Tibial artery (tissue), 4 donors: ENCODE results near the gene ARL15.

Source experiments
- DNase-seq, 2 donors: peaks; one replicate each; pipeline ENCODE4 v3.0.0-alpha.2; 2019
- H3K27ac ChIP-seq, 2 donors: fragments of 200-600 bp; sonication (generic) in 1 of 2; 1 replicate in 1 of 2; 2 replicates in 1 of 2; pipeline ENCODE4 v1.5.1; 2018 to 2019; ENCODE audit warnings: mild to moderate bottlenecking in 1 of 2
- H3K27me3 ChIP-seq, 2 donors: fragments of 200-600 bp; sonication (generic) in 1 of 2; one replicate each; pipeline versions ENCODE4 v1.5.1 to v1.6.0; 2016 to 2019
- H3K36me3 ChIP-seq, 3 donors: fragments of 200-600 bp; sonication (generic) in 2 of 3; one replicate each; pipeline ENCODE4 v1.5.1; 2016 to 2019; ENCODE audit warnings: mild to moderate bottlenecking in 2 of 3
- H3K4me1 ChIP-seq, 4 donors: fragments of 200-600 bp; sonication (generic) in 2 of 4; 1 replicate in 3 of 4; 2 replicates in 1 of 4; pipeline ENCODE4 v1.5.1; 2016 to 2019
- H3K4me3 ChIP-seq, 2 donors: fragments of 200-600 bp; sonication (generic) in 1 of 2; 1 replicate in 1 of 2; 2 replicates in 1 of 2; pipeline ENCODE4 v1.5.1; 2018 to 2019; ENCODE audit warnings: mild to moderate bottlenecking in 2 of 2
- H3K9me3 ChIP-seq, 3 donors: fragments of 200-600 bp; sonication (generic) in 1 of 3; one replicate each; pipeline ENCODE4 v1.5.1; 2016 to 2019
- CTCF ChIP-seq, 2 experiments: fragments of 200-600 bp in 1 of 2; fragments of 450-650 bp in 1 of 2; IDR thresholded peaks; one replicate each; pipeline ENCODE4 v1.5.1; 2017 to 2019; ENCODE audit warnings: antibody characterized with exemption in 2 of 2, mild to moderate bottlenecking in 1 of 2, moderate library complexity in 1 of 2
- intact Hi-C: fragments of 100-400 bp; cut with DNase I; formaldehyde crosslinking; loops from one replicate; pipeline ENCODE4 v1.15.0; 2023; ENCODE audit warnings: low total_unique reads

The ARL15 gene

GRCh38 chr5:54305737-54306136 is 4.6 kb downstream of the ARL15 start:
- Histone ChIP-seq H3K27ac (no peak overlapping the region), H3K4me3 (no peak overlapping the region), H3K36me3 (no peaks in the 10 kb centered on the region), H3K9me3 (no peaks in the 10 kb centered on the region), H3K4me1 (peaks cover 0 to 13% (median 6%) of the 10 kb centered on the region in 4 donors), H3K27me3 (no peaks in the 10 kb centered on the region)
- no peak for TF ChIP-seq CTCF (IDR thresholded peaks at IDR 0.05)
- intact Hi-C loops: no loop called here
- DNase-seq: no peak

- H3K4me3 ChIP-seq: no peak overlapping the region
- no peak overlapping the region for H3K27ac ChIP-seq
- no peak for DNase-seq
- intact Hi-C loops: no loop called here
- H3K27me3 ChIP-seq: no peaks in the 10 kb centered on the region
- peaks cover 0 to 10% (median 1%) of the 10 kb centered on the region in 4 donors for H3K4me1 ChIP-seq
- H3K9me3 ChIP-seq: no peaks in the 10 kb centered on the region
- H3K36me3 ChIP-seq: no peaks in the 10 kb centered on the region
- TF ChIP-seq CTCF (IDR thresholded peaks at IDR 0.05): no peak
These were observed 6.3 kb downstream of the ARL15 start for GRCh38 chr5:54304040-54304439.

GRCh38 chr5:54302267-54302687 is 8.1 kb downstream of the ARL15 start:
- H3K27ac ChIP-seq: no peak overlapping the region
- H3K4me3 ChIP-seq: no peak overlapping the region
- H3K27me3 ChIP-seq: no peaks in the 10 kb centered on the region
- no peaks in the 10 kb centered on the region for H3K36me3 ChIP-seq
- DNase-seq: no peak
- H3K4me1 ChIP-seq: peaks cover 0 to 3% (median 0%) of the 10 kb centered on the region in 4 donors
- no peaks in the 10 kb centered on the region for H3K9me3 ChIP-seq
- TF ChIP-seq CTCF (IDR thresholded peaks at IDR 0.05): no peak
- intact Hi-C loops: no loop called here

DNA sequence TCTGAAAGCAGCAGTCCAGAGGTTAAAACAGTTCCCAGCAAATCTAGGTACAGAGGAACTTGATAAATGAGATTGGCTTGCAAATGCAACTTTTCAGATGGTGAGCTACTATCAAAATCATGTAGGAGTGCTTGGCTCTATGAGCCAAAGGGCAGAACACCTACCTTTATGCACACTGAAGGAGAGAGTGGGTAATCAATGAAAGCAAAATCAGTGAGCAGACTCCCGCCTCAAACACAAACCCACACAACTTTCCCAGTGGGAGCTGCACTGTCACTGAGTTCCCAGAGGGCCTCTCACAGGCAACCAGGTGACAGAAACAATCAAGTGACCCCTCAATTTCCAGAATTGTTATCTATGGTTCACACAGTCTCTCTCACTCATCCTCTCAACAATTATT is 8.5 kb downstream of the ARL15 start:
- Histone ChIP-seq H3K9me3 (no peaks in the 10 kb centered on the region), H3K27me3 (no peaks in the 10 kb centered on the region), H3K4me1 (peaks cover 0 to 3% (median 0%) of the 10 kb centered on the region in 4 donors), H3K36me3 (no peaks in the 10 kb centered on the region), H3K27ac (no peak overlapping the region), H3K4me3 (no peak overlapping the region)
- intact Hi-C loops: no loop called here
- DNase-seq: no peak
- TF ChIP-seq CTCF (IDR thresholded peaks at IDR 0.05): no peak

DNA sequence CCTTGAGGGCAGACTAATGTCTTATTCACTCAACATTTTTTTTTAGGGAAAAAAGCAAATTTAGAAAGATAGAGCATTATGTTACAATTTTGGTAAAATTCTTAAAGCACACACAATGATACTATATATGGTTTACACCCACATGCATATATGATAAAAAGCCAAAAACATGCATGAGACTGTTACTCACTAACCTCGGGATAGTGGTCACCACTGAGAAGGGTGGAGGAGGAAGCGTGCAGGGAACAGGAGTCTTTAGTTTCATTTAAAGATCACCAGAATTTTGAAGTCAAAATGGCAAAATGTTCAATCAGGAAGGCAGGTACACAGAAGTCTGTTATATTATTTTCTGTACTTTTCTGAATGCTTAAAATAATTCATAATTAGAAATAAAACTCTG is 9.2 kb downstream of the ARL15 start:
- peaks cover 0 to 3% (median 0%) of the 10 kb centered on the region in 4 donors for H3K4me1 ChIP-seq
- no peak overlapping the region for H3K27ac ChIP-seq
- no peaks in the 10 kb centered on the region for H3K36me3 ChIP-seq
- no peak for DNase-seq
- H3K9me3 ChIP-seq: no peaks in the 10 kb centered on the region
- H3K27me3 ChIP-seq: no peaks in the 10 kb centered on the region
- no peak overlapping the region for H3K4me3 ChIP-seq
- intact Hi-C loops: no loop called here
- no peak for TF ChIP-seq CTCF (IDR thresholded peaks at IDR 0.05)

DNA sequence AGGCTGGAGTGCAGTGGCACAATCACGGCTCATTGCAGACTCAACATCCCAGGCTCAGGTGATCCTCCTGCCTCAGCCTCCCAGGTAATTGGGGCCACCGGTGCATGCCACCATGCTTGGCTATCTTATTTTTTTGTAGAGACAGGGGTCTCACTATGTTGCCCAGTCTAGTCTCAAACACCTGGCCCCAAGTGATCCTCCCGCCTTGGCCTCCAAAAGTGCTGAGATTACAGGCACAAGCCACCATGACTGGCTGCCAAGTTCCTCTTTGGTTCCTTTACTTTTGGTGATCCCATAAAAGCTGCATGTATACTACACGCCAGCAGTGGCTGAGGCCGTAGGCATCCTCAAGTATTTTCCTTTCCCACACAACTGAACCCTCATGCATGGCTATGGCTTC is 11.4 kb downstream of the ARL15 start:
- Histone ChIP-seq H3K4me1 (peaks cover 0 to 5% (median 2%) of the 10 kb centered on the region in 4 donors), H3K4me3 (no peak overlapping the region), H3K36me3 (no peaks in the 10 kb centered on the region), H3K27me3 (no peaks in the 10 kb centered on the region), H3K27ac (no peak overlapping the region), H3K9me3 (no peaks in the 10 kb centered on the region)
- intact Hi-C loops: no loop called here
- TF ChIP-seq CTCF (IDR thresholded peaks at IDR 0.05): no peak
- no peak for DNase-seq
